NCI-H1048 (cell line): ENCODE results near the gene UPF1.
"Not testable (repeated sequence)": the region's sequence is repeated elsewhere in the genome, so short reads cannot be mapped to it uniquely, and the experiment has no call there.

Experiments used
- DNase-seq: peaks from one replicate; lab custom pipeline; 2025; lab: John Stamatoyannopoulos, UW

The UPF1 gene

GRCh38 chr19:18799389-18799970, 32.3 kb upstream of the UPF1 start:
- DNase-seq: no peak

GRCh38 chr19:18800079-18800478, 31.7 kb upstream of the UPF1 start:
- DNase-seq: no peak

DNA sequence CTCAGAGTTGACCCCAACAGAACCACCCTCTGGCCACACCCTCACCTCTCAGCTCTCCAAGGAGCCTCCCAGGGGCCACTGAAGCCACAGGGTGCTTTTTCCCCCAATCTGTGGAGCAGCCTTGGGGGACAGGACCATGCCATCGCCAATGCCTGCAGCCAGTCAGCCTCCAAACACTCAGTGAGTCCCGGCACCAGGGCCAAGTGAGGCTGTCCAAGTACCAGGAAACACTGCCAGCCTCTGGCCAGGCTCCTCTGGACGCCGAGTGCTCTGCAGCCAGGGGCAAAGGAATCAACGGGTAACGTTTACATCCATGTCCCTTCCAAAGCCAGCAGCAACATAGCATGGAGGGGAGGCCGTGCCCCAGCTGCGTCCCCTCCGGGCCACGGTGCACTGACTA, 31.1 kb upstream of the UPF1 start:
- DNase-seq: no peak

DNA sequence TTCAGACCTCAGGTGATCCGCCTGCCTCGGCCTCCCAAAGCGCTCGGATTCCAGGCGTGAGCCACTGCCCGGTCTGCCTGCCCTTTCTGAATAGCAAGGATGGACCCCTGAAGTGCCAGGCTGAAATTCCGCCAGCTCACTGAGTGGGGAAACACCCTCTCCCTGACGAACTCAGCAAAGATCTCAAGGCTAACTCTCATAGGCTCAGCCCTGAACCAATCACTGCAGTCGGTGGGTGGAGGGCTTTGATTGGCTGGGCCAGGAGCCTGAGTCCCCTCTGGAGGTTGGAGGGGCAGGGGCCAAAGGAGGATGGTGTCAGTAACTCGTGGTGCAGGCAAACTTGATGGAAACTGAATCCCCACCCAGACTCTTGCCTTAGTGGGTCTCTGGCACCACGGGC, 29.4 kb upstream of the UPF1 start:
- no peak for DNase-seq

- DNase-seq: no peak
Observed at GRCh38 chr19:18803550-18804138, 28.1 kb upstream of the UPF1 start.

GRCh38 chr19:18804139-18804601, 27.6 kb upstream of the UPF1 start:
- DNase-seq: no peak

- DNase-seq: no peak
Observed at GRCh38 chr19:18804643-18805042, 27.1 kb upstream of the UPF1 start.

DNA sequence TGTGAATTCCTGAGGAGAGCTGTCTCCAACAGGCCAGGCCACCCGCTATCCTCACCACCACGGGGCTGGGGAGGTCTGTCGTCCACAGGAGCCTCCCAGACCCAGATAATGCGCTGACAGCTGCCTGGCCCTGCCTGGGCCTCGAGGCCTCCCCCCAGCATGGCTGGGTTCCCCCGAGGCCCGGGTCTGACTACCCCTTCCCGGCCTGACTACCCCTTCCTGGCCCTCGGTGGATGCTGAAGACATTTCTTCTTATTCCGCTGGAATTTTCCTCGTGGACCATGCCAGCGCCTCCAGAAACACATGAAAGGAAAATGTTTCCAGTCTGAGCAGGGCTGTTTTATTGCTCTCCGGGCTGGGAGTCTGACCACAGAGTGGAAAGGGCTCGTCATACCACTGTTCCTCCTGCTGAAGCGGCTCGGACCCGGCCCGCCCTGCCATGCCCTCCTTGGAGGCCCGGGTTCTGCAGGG, 23.9 kb upstream of the UPF1 start:
- no peak for DNase-seq

- DNase-seq: no peak
Observed at GRCh38 chr19:18809149-18809868, 22.4 kb upstream of the UPF1 start.

GRCh38 chr19:18811638-18812037, 20.1 kb upstream of the UPF1 start:
- not testable (repeated sequence) for DNase-seq

DNA sequence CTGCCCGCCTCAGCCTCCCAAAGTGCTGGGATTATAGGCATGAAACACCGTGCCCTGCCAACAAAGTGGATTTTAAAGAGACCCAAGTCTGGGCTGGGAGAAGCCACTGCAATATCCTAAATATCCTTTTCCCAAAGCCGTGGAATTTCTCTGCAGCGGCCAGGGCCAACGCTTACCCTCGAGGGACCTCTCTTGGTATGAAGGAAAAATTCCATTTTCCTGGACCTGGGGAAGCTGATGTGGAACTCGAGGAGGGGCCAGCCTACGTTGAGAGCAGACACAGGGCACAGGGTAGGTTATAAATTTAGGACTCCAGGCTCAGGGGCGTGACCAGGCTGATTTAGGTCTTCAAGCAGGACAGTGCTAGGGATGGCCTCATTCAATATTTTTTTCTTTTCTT, 17.7 kb upstream of the UPF1 start:
- no peak for DNase-seq

DNA sequence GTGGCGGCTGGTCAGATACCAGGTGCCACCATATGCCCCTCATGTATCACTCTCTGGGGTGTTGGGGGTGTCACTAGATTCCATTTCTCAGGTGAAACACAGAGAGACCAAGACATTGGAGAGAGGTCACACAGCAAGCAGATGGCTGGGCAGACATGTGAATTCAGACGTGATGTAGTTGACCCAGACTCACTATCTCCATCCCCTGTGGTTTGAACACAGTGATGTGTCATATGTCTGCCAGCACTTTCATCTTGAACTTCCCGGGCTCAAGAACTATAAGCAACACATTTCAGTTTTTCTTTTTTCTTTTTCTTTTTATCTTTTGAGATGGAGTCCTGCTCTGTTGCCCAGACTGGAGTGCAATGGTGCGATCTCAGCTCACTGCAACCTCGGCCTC, 16.1 kb upstream of the UPF1 start:
- DNase-seq: no peak

GRCh38 chr19:18816645-18817044, 15.1 kb upstream of the UPF1 start:
- not testable (repeated sequence) for DNase-seq

GRCh38 chr19:18817574-18817973, 14.2 kb upstream of the UPF1 start:
- no peak for DNase-seq

- DNase-seq: no peak
Observed at GRCh38 chr19:18828786-18829185, 3.0 kb upstream of the UPF1 start.

GRCh38 chr19:18830488-18830887, 1.3 kb upstream of the UPF1 start:
- DNase-seq: no peak

- no peak for DNase-seq
Observed at GRCh38 chr19:18832306-18833140, 764 bp downstream of the UPF1 start.

GRCh38 chr19:18833141-18833476, 1.4 kb downstream of the UPF1 start:
- DNase-seq: no peak

- no peak for DNase-seq
Observed at GRCh38 chr19:18833849-18834643, 2.3 kb downstream of the UPF1 start.

DNA sequence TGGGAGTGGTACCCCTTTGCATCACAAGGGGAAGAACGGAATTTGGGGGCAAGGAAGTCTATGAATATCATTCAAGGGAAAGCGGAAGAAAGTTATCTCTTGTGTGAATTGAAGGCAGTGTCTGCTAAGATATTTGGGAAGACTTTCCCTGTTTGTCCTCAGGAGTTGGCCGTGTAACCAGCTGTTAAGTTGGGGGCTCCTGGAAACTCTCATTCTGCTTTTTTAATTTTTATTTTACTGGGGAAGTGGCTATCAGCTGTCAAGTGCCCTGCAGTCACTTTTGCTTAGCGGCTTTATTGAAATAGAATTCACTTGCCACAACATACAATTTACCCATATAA, 2.9 kb downstream of the UPF1 start:
- DNase-seq: no peak

- no peak for DNase-seq
Observed at GRCh38 chr19:18839465-18840287, 7.9 kb downstream of the UPF1 start.
